ENCODE results near the gene SSU72.
"Not testable (repeated sequence)": the region's sequence is repeated elsewhere in the genome, so short reads cannot be mapped to it uniquely, and the experiment has no call there.

SSU72 gene

DNA sequence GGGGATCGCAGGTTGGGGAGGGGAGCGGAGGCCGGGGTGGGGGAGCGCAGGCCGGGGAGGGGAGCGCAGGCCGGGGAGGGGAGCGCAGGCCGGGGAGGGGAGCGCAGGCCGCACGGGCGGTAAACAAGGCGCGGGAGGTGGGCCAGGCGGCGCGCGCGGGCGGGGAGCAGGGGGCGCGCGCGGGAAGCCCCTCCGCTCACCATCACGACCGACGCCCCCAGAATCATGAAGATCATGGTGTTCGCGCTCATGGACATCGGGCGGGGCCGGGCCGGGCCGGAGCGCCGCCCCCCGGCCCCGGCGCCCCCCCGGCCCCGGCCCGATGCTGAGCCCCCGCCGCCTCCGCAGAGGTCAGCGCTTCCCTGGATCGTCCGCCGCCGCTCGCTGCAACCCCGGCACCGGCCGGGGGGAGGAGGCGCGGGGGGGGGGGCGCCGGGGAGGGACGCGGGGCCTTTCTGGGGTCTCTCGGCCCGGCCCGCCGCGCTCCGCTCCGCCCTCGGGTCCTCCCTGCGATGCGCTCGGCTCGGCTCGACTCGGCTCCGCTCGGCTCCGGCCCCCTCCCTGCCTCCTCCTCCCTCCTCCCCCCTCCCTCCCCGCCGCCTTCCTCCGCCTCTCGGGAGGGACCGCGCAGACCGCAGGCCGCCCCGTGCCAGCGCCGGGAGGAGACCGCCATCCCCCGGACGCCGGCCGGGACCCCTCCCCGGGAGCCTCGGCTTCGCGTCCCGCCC is 34.4 kb downstream of the SSU72 start, which contains the start of gene TMEM240:
Gene TMEM240, minus strand, starts transcription at position 535 of the 728 bp plus-strand sequence. Its CDS starts 278 bp downstream, at position 257.
- peak; percentile 46 for DNase-seq

DNA sequence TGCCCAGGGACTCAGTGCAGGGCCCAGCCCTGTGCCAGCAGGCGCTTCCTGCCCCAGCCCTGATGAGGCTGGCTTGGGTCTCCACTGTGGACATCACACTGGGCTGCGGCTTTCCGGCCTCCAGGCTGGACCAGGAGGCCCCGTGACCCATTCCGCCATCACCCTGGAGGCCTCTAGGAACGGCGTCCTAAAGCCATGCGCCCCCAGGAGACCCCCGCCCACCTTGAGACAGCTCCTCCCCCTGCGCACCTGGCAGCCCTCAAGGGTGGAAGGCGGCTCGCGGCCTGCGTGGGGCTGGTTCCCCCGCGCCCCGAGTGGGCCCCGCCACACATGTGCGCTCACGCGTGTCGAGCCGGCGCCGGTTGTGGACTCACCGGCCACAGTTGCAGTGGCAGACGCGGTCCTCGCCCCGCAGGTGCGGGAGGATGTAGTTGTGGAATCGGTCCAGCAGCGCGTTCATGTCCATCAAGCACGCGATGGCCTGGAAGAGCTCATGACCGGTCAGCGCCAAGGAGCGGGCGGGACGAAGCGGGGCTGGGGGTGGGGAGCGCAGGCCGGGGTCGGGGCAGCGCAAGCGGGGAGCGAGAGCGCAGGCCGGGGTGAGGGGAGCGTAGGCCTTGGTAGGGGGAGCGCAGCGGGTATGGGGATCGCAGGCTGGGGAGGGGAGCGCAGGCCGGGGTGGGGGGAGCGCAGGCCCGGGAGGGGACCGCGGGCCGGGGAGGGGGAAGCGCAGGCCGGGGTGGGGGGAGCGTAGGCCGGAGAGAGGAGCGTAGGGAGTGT is 35.2 kb downstream of the SSU72 start:
- DNase-seq = no peak

DNA sequence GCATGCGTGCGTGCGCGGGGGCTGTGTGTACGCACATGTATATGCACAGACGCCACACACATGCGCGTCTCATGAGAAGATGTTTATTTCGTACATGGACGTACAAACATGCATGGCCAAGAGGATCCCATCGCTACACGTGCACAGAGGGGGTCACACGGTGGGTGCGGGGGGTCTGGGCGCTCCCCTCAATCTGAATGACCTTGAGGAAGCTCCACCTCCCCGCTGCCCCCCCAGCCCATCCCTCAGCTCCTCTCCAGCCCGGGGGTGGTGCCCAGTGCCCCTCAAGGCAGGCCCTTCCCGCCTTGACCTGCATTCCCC is 35.7 kb downstream of the SSU72 start:
- no peak for DNase-seq

- DNase-seq = no peak
Observed at GRCh38 chr1:1538334-1538733, 36.3 kb downstream of the SSU72 start.

GRCh38 chr1:1537626-1538250 is 36.9 kb downstream of the SSU72 start:
- DNase-seq = no peak

- DNase-seq = no peak
Observed at GRCh38 chr1:1536938-1537546, 37.6 kb downstream of the SSU72 start.

GRCh38 chr1:1536019-1536937 is 38.4 kb downstream of the SSU72 start:
- no peak for DNase-seq

GRCh38 chr1:1535201-1536018 is 39.3 kb downstream of the SSU72 start:
- DNase-seq = no peak

- DNase-seq = no peak
Observed at GRCh38 chr1:1534401-1535154, 40.1 kb downstream of the SSU72 start.

DNA sequence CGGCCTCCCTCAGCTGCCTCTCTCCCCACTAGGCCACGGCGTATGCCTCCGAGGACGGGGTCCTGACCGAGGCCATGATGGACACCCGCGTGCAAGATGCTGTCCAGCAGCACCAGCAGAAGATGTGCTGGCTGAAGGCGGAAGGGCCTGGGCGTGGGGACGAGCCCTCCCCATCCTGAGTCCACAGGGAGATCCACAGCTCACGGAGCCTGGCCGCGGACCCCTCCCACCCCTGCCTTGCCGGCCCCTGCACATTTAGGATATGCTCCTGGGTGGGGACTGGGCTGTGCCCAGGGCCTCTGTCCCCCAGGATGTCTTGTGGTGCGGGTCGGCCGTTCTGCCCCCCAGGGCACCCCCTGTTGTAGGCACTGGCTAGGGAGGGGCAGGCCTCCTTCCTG is 40.8 kb downstream of the SSU72 start:
- DNase-seq = not testable (repeated sequence)

GRCh38 chr1:1533176-1533893 is 41.3 kb downstream of the SSU72 start:
- DNase-seq = not testable (repeated sequence)

DNA sequence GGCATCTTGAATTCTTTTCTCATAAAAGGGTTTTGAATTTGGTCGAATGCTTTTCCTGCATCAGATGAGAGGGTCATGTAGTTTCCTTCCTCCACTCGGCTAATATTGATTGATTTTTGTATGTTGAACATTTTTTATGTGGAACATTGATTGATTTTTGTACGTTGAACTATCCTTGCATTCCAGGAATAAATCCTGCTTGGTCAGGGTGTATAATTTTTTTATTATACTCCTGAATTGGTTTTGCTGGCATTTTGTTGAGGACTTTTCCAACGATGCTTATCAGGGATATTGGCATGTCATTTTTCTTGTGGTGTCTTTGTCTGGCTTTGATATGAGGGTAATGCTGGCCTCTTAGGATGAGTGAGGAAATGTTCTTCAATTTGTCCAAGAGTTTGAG is 42.7 kb downstream of the SSU72 start:
- no peak for DNase-seq

- DNase-seq = no peak
Observed at GRCh38 chr1:1529936-1530335, 44.7 kb downstream of the SSU72 start.

DNA sequence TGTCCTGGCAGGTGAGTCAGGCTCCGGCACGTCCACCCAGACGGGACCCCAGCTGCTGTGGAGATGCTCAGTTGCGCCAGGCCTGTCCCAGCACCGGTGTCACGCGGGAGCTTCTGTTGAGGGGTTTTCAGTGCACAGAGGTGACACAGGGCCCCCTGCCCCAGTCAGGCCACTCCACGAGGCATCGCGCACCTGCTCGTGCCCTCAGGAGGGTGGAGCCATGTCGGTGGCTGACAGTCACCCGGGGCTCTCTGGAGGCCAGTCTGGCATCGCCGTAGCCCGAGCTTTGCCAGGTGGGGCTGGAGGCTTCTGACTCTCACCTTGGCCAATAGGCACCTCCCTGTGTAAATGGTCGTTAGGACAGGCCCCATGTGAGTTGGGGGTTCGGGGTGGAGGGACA is 45.3 kb downstream of the SSU72 start:
- DNase-seq = no peak

DNA sequence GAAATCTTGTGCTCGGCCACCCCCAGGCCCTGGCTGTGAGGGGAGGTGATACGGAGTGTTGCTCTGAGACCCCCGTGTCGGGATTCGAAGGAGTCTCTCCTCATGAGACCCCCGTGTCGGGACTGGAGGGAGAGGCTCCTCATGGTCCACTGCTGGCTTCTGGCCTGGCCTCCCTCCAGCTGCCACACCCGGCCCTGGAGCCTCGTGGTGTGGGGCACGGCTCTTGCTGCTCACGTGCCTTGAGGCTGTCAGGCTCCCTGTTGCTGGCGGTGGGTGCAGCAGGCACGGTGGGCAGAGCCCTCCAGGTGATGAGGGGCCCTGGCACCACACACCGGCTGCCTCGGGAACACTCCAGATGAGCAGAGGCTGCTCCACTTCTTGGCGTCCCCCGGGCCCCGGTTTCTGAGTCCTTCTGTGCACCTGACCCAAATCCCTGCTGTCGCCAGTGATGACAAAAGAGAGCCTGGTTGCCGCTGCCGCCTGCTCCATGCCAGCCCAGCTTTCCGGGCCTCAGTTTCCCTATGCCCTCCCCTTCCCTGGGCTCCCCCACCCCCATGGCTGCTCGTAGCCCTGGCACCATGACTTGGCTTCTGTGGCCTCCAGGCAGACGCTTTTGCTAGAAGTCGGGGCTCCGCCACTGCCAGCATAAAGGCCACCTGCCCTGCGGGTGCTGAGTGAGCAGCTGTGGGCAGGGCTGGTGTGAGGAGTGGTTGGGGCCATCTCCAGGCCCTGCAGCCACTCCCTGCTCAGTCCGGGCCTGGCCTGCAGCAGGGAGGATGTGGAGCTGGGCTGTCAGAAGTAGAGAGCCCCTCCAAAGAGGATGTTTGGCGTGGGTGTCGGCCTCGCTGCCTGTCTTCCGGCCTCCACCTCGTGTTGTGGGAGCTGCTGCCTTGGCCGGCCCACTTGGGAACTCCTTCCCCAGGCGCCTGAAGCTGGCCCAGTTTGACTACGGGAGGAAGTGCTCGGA is 46.1 kb downstream of the SSU72 start:
- DNase-seq = no peak

DNA sequence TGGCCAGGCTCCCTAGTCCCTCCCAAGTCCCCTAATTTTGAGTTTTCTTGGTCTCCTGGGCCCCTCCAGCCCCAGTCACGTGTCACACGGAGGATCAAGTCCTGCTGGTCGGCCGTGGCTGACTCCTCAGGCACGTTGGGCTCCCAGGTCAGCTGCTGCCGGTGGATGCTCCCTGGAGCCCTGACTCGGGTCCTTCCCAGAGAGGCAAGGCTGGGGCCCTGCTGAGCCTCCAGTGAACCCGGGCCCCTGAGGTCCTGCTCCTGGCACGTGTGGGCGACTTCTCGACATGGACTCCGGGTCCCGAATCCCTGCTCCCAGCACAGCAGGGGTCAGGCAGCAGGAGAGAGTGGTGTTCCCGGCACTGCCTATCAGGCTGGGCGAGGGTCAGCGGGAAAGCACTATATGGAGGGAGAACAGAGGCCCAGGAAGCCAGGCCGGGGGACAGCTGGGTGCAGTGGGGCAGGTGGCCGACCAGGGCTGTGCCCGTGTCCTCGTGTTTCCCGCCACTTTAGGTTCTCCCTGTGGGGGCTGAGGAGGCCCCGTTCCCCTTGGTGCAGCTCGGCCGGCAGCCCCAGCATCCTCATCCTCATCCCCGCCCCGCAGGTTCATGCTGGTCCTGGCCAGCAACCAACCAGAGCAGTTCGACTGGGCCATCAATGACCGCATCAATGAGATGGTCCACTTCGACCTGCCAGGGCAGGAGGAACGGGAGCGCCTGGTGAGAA is 47.4 kb downstream of the SSU72 start:
- no peak for DNase-seq

DNA sequence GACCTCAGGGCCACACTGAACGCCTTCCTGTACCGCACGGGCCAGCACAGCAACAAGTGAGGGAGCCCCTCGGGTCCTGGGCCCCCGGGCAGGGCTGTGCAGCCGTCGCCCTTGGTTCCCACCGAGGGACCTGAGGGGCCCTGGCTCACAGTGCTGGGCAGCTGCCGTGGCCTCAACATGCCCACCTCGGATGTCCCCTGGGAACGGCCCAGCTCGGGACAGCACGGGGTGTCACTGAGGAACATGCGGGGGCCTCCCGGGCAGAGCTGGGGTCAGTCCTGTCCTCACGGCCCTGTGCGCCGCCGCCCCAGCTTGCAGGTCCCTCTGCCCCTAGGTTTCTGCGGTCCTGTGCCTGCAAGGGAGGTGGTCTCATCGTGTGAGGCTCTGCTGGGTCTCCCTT is 48.2 kb downstream of the SSU72 start:
- not testable (repeated sequence) for DNase-seq

All from activated gamma-delta T cell treated with Interleukin-2 at 50 U/mL for 16 hours (primary cell).